RWPE2 (cell line): Measurements from ENCODE around the gene TMEM150A.

Experiments
- ATAC-seq: fragments of 200-7000 bp; cut with Tn5 transposase; 3 replicates; pipeline ENCODE4 v1.9.1; 2021; ENCODE audit warnings: low read depth
- DNase-seq: peaks from one replicate; pipeline ENCODE4 v3.0.0-alpha.2; 2020; ENCODE audit warnings: low spot score
- H3K27ac ChIP-seq: fragments of 450-650 bp; 2 replicates; pipeline ENCODE4 v1.5.1; 2017; ENCODE audit warnings: mild to moderate bottlenecking; ENCODE audit not compliant: poor library complexity, severe bottlenecking
- H3K27me3 ChIP-seq: fragments of 250-450 bp; sonication (Bioruptor Pico); 2 replicates; pipeline ENCODE4 v1.5.1; 2021; ENCODE audit warnings: mild to moderate bottlenecking, moderate library complexity; ENCODE audit not compliant: insufficient read depth, poor library complexity, severe bottlenecking
- H3K36me3 ChIP-seq: fragments of 250-450 bp; sonication (Bioruptor Pico); 2 replicates; pipeline ENCODE4 v1.5.1; 2020; ENCODE audit warnings: low read depth, mild to moderate bottlenecking, moderate library complexity
- H3K4me1 ChIP-seq: fragments of 250-450 bp; sonication (Bioruptor Pico); 2 replicates; pipeline ENCODE4 v1.5.1; 2021; ENCODE audit warnings: mild to moderate bottlenecking, moderate library complexity; ENCODE audit not compliant: insufficient read depth, poor library complexity, severe bottlenecking
- H3K4me3 ChIP-seq: fragments of 250-450 bp; sonication (Bioruptor Pico); 2 replicates; pipeline ENCODE4 v1.5.1; 2021; ENCODE audit warnings: mild to moderate bottlenecking, moderate library complexity; ENCODE audit not compliant: severe bottlenecking
- H3K9me3 ChIP-seq: fragments of 250-450 bp; sonication (Bioruptor Pico); 2 replicates; pipeline ENCODE4 v1.5.1; 2021; ENCODE audit warnings: mild to moderate bottlenecking, moderate library complexity; ENCODE audit not compliant: severe bottlenecking
- CTCF ChIP-seq: fragments of 450-650 bp; IDR thresholded peaks from one replicate; pipeline ENCODE4 v1.5.1; 2017; ENCODE audit warnings: mild to moderate bottlenecking, moderate library complexity; ENCODE audit not compliant: poor library complexity, severe bottlenecking

TMEM150A gene

GRCh38 chr2:85649201-85650190 lies 47.0 kb upstream of the TMEM150A start:
- no peaks in the 10 kb centered on the region for H3K27me3 ChIP-seq
- peaks cover 12% of the 10 kb centered on the region for H3K4me1 ChIP-seq
- peaks cover 77% of the 10 kb centered on the region for H3K36me3 ChIP-seq
- peak; percentile 63 for ATAC-seq
- no peaks in the 10 kb centered on the region for H3K9me3 ChIP-seq
- H3K4me3 ChIP-seq = no peak overlapping the region
- DNase-seq = no peak
- H3K27ac ChIP-seq = peak overlapping the region; percentile 25
- TF ChIP-seq CTCF = no peak

GRCh38 chr2:85648619-85649018 lies 46.1 kb upstream of the TMEM150A start:
- Histone ChIP-seq H3K27me3 (no peaks in the 10 kb centered on the region), H3K9me3 (no peaks in the 10 kb centered on the region), H3K27ac (no peak overlapping the region), H3K4me3 (no peak overlapping the region), H3K36me3 (peaks cover 85% of the 10 kb centered on the region), H3K4me1 (peaks cover 12% of the 10 kb centered on the region)
- DNase-seq (no peak), ATAC-seq (peak; percentile 45; the same call in 1 of the 3 replicates)
- peak; percentile 39 for TF ChIP-seq CTCF

DNA sequence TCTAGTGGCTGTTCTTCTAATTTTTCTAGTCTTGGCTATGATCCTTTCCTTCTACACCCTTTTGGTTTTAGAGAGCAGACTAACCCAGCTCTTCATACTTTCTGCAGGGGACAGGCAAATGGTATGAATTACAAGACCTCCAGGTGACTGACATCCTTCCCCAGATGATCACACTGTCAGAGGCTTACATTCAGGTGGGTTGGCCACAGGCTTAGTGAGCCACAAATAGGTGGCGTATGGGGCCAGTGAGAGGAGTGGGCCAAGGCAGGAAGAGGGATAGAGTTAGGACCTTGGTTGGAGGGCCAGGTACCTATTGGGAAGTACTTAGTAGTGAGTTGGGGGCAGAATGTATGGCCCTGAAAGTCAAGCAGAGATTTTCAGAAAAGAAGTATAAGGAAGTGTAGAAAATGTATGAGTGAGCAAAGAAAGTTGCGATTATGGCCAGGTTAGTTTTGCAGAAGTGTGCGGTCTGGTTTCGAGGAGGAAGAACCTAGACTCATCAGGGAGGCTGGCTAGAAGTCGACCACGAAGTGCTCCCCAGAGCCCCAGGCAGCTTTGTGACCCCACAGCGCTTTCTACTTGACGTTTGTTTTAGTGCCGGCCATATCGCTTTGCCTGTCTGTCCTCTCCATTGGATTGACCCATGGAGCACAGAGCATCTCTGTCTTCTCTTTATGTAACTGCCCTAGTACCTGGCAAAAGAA lies 45.5 kb upstream of the TMEM150A start:
- Histone ChIP-seq H3K36me3 (peaks cover 85% of the 10 kb centered on the region), H3K9me3 (no peaks in the 10 kb centered on the region), H3K27me3 (no peaks in the 10 kb centered on the region), H3K4me3 (no peak overlapping the region), H3K4me1 (peaks cover 12% of the 10 kb centered on the region), H3K27ac (no peak overlapping the region)
- no peak for DNase-seq
- ATAC-seq = no peak
- TF ChIP-seq CTCF = no peak

DNA sequence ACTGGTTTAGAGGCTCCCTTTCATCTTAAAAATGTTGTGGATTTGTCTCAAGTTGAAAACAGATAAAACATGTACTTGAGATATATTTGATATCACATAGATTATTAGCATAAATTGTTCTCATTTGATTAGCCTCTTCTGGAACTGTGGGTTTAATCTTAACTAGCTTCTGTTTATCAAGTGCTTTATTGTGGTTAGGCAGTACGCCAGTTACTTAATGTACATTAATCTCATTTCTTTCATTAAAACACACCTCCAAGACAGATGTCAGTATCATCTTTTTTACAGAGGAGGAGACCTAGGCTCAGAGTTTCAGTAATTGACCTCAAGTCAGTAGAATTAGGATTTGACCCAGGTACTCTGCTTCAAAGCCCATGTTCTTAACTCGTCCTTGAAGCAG lies 43.7 kb upstream of the TMEM150A start:
- Histone ChIP-seq H3K9me3 (no peaks in the 10 kb centered on the region), H3K27me3 (no peaks in the 10 kb centered on the region), H3K4me3 (no peak overlapping the region), H3K4me1 (peaks cover 12% of the 10 kb centered on the region), H3K36me3 (peaks cover 93% of the 10 kb centered on the region), H3K27ac (no peak overlapping the region)
- no peak for DNase-seq
- no peak for TF ChIP-seq CTCF
- no peak for ATAC-seq
